GM15510 (cell line): ENCODE measurements around the gene CFAP74.

Source experiments
- POLR2A ChIP-seq: IDR thresholded peaks from 3 replicates; pipeline ENCODE4 v1.6.1; 2011; ENCODE audit warnings: borderline replicate concordance; ENCODE audit not compliant: insufficient read length; ENCODE audit errors: extremely low read depth

Gene CFAP74

GRCh38 chr1:1929639-1930545, 73.7 kb downstream of the CFAP74 start:
- no peak for TF ChIP-seq POLR2A

- no peak for TF ChIP-seq POLR2A
Measured at GRCh38 chr1:1929102-1929638, 74.4 kb downstream of the CFAP74 start.

- no peak for TF ChIP-seq POLR2A
Measured at GRCh38 chr1:1928231-1929101, 75.1 kb downstream of the CFAP74 start.

GRCh38 chr1:1927751-1928150, 75.8 kb downstream of the CFAP74 start:
- TF ChIP-seq POLR2A, result no peak

GRCh38 chr1:1926886-1927660, 76.5 kb downstream of the CFAP74 start:
- TF ChIP-seq POLR2A, result no peak

- no peak for TF ChIP-seq POLR2A
Measured at GRCh38 chr1:1926346-1926811, 77.2 kb downstream of the CFAP74 start.

GRCh38 chr1:1925437-1926345, 77.9 kb downstream of the CFAP74 start:
- TF ChIP-seq POLR2A, result no peak

GRCh38 chr1:1924849-1925248, 78.7 kb downstream of the CFAP74 start:
- no peak for TF ChIP-seq POLR2A

- TF ChIP-seq POLR2A, result no peak
Measured at GRCh38 chr1:1924386-1924785, 79.2 kb downstream of the CFAP74 start.

GRCh38 chr1:1922956-1923833, 80.4 kb downstream of the CFAP74 start:
- TF ChIP-seq POLR2A, result no peak

- TF ChIP-seq POLR2A, result no peak
Measured at GRCh38 chr1:1922702-1922955, 81.0 kb downstream of the CFAP74 start.

- no peak for TF ChIP-seq POLR2A
Measured at GRCh38 chr1:1921901-1922701, 81.5 kb downstream of the CFAP74 start.
